SIG-M5 treated with dmso at 0.1 percent for 504 hours (cell line): ENCODE data around the gene VPS11.
"Not testable (repeated sequence)": the region's sequence is repeated elsewhere in the genome, so short reads cannot be mapped to it uniquely, and the experiment has no call there.

ENCODE experiments used
- DNase-seq: peaks from one replicate; lab custom pipeline; 2025; ENCODE audit not compliant: unreplicated experiment; lab: John Stamatoyannopoulos, UW

Gene VPS11

GRCh38 chr11:119101759-119102423, 34.3 kb downstream of the VPS11 start, which contains the start of gene DPAGT1:
Gene DPAGT1, minus strand, starts transcription at chr11:119101853. Its CDS starts 198 bp downstream, at chr11:119101655.
- DNase-seq, result peak; percentile 98

GRCh38 chr11:119103161-119103664, 35.6 kb downstream of the VPS11 start:
- not testable (repeated sequence) for DNase-seq

DNA sequence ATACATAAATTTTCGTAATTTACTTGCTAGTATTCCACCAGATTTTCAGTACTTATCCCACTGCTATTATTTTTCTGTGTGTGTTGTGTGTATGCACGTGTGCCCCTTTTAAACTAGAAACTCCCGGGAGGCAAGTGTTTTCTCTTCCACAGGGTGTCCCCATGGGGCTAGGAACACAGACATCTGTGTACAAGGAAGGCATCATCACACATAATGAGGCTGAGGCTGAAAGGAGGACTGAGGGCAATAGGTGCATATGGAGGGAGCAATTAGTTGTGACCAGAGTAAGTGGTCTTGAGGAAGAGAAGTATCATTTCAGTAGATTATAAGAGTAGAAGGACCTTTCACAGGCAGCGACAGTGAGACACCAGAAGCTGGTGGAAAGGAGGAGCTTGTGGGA, 36.2 kb downstream of the VPS11 start:
- DNase-seq, result no peak

GRCh38 chr11:119106564-119107537, 39.2 kb downstream of the VPS11 start, which contains the start of gene C2CD2L:
Gene C2CD2L, plus strand, starts transcription at chr11:119107344. Its CDS starts 398 bp downstream, at chr11:119107742.
- peak; percentile 94 for DNase-seq

- DNase-seq, result no peak
These were observed 40.0 kb downstream of the VPS11 start for GRCh38 chr11:119107538-119108145.

- DNase-seq, result peak; percentile 76
These were observed 40.7 kb downstream of the VPS11 start for GRCh38 chr11:119108146-119108856.

GRCh38 chr11:119108857-119109221, 41.2 kb downstream of the VPS11 start:
- DNase-seq, result no peak

DNA sequence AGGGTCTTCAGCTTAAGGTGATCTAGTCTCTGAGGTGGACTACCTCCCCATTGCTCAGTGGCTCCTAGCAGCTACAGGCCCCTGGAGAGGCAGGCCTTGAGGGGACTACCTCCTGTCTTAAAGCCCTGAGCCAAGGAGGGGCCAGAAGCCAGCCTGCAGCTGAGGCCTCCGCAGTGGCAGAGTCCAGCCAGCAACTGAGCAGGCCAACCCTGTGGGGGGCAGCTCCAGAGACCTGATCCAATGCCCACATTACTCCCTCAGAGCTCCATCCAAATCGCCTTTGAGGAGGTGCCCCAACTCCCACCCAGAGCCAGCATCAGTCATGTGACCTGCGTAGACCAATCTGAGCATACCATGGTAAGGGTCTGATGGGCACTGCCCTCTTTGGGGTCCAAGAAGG, 42.2 kb downstream of the VPS11 start:
- no peak for DNase-seq

GRCh38 chr11:119110439-119110838, 42.8 kb downstream of the VPS11 start:
- DNase-seq, result no peak

DNA sequence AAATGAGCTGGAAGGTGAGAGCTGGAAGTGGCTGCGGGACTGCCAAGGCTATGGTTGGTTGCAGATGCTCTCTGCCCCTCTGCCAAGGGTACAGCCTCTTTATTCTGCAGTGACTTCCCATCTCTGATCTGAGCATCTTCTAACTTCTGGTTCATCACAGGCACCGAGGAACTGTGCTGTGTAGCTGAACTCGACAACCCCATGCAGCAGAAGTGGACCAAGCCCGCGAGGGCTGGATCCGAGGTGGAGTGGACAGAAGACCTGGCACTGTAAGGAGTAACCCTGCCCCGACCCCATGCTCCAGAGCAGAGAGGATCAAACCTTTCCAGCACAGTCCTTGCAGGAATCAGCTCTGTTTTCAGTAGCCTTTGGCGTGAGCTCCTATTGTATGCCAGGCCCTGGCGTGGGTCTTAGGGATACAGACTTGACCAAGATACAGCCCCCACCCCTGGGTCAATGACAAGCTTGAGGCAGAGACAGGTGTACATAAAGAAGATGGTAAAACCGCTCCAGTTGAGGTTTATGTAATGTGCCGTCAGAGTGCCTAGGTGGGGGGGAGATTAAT, 43.8 kb downstream of the VPS11 start:
- no peak for DNase-seq

DNA sequence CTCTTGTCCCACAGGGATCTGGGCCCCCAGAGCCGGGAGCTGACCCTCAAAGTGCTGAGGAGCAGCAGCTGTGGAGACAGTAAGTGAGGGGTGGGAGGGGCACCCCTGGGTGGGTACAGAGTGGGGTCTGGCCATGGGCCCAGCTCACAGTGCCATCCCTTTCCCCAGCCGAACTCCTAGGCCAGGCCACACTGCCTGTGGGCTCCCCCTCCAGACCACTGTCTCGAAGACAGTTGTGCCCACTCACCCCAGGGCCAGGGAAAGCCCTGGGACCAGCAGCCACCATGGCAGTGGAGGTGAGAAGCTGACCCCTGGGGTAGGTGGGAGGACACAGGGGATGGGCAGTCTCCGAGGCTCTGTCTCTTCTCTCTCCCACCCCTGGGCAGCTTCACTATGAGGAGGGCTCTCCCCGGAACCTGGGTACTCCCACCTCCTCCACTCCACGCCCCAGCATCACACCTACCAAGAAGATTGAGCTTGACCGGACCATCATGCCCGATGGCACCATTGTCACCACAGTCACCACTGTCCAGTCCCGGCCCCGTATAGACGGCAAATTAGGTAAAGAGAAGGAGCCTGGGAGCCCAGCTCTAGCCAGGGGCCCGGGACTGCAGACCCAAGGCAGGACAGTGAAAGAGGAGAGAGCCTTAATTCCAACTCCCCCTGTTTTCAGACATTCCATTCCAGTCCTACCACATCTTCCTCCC, 44.8 kb downstream of the VPS11 start:
- no peak for DNase-seq

- no peak for DNase-seq
These were observed 46.1 kb downstream of the VPS11 start for GRCh38 chr11:119113716-119114115.

DNA sequence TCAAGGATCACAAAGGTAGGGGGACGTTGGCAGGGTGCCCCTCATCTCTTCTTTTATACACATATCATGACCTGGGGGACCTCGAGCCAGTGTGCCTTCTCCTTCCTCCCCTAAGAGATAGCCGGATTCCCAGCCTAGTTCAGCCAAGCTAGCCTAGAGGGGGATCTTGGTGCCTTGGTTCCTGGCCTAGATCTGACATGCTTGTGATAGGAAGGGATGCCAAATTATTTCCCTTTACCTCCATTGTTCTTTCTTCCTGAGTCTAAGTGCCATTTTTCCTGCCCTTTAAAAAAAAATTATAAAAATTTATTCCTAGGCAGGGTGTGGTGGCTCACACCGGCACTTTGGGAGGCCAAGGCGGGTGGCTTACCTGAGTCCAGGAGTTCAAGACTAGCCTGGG, 46.7 kb downstream of the VPS11 start:
- DNase-seq, result no peak

- no peak for DNase-seq
These were observed 48.0 kb downstream of the VPS11 start for GRCh38 chr11:119115484-119116234.

- DNase-seq, result no peak
These were observed 48.6 kb downstream of the VPS11 start for GRCh38 chr11:119116235-119116594.

DNA sequence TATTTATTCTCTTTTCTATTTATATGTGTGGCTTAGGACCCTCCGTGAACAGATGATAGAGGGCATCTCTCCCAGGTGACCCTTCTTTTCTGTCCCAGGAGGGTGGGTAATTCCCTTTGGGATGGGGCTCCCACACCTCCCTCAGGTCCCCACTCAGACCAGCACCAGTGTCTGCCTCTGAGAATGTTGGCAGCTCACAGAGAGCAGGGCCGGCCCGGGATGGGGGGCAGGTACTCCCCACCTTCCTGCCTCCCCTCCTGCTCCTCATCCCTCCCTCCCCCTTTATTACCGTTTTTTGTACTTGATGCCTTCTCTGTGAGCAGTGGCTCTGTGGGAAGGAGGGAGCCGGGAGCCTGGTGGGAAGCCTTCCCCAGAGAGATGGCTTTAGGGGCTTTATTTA, 49.0 kb downstream of the VPS11 start:
- DNase-seq, result no peak

DNA sequence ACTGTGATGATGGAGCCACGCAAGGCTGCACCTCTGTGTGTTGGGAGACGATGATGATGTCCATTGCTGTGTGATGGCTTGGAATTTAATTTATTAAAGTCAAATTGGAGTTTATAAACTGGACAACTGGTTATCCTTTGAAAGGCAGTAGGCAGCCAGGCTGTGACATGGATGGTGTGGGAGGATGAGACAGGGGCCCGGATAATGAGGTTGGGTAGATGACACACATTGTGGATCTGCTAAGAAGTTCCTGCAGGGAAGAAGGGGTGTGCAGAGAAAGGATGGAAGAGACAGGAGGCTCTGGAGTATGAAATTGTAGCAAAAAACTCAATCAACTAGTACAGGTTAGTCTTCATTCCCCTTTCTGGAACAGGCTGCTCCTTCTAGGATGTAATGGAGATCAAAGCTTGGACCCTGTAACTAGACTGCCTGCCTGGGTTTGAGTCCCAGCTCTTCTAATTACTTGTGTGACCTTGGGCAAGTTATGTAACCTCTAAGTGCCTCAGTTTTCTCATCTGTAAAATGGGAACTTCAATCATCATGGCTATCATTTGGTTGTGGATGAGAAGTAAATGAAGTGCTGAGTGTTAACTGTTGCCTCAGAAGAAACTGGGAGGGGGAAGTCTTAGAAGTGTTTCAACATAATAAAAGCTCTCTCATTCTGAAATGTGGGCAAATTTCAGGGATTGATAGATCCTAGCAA, 49.5 kb downstream of the VPS11 start:
- DNase-seq, result no peak

- DNase-seq, result no peak
These were observed 50.6 kb downstream of the VPS11 start for GRCh38 chr11:119118227-119118626.

DNA sequence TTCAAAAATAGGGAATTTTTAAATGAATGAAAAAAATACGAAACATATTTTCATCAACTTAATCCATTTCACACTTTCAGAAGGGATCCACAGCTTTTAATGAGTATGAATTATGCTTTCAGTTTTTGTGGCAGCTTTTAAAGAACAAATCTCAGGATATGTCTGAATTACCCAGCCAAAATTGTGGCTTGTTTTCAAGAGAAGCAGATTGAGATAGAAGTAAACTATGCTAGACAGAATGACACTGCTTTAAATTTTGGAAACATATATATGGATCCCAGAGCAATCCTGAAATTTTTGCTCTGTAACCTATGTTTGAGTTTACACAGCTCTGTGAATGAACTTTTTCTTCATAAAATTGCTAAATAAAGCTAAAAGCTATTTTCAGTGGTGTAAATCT, 51.3 kb downstream of the VPS11 start:
- DNase-seq, result no peak
